MM.1S (cell line): ENCODE data around the gene REELD1.

ENCODE experiments used
- DNase-seq: peaks from one replicate; pipeline ENCODE4 v3.0.0-alpha.2; 2015
- H2AFZ ChIP-seq: fragments of 300-600 bp; sonication (generic); 2 replicates; pipeline ENCODE4 v1.6.0; 2016; ENCODE audit warnings: antibody characterized with exemption, low read length
- H3F3A ChIP-seq: fragments of 300-600 bp; sonication (generic); 2 replicates; pipeline ENCODE4 v1.6.1; 2016; ENCODE audit warnings: mild to moderate bottlenecking, antibody characterized with exemption, low read length, moderate library complexity, mixed read lengths; ENCODE audit not compliant: insufficient read depth
- H3K27ac ChIP-seq: fragments of 300-600 bp; sonication (generic); 2 replicates; pipeline ENCODE4 v1.5.1; 2016; ENCODE audit warnings: mild to moderate bottlenecking, low read length
- H3K27me3 ChIP-seq: fragments of 300-600 bp; sonication (generic); replicated peaks from 2 replicates; pipeline ENCODE4 v1.6.0; 2016; ENCODE audit warnings: low read length; ENCODE audit not compliant: insufficient read depth
- H3K36me3 ChIP-seq: fragments of 300-600 bp; sonication (generic); replicated peaks from 2 replicates; pipeline ENCODE4 v1.6.1; 2016; ENCODE audit warnings: mild to moderate bottlenecking, low read length, mixed read lengths; ENCODE audit not compliant: insufficient read depth
- H3K4me1 ChIP-seq: fragments of 300-600 bp; sonication (generic); 2 replicates; pipeline ENCODE4 v1.6.1; 2016; ENCODE audit warnings: low read length, mixed read lengths
- H3K4me2 ChIP-seq: fragments of 300-600 bp; sonication (generic); 2 replicates; pipeline ENCODE4 v1.6.0; 2016; ENCODE audit warnings: low read depth, low read length
- H3K4me3 ChIP-seq: fragments of 300-600 bp; sonication (generic); 2 replicates; pipeline ENCODE4 v1.5.1; 2016; ENCODE audit warnings: low read length, mixed read lengths
- H3K79me2 ChIP-seq: fragments of 300-600 bp; sonication (generic); 2 replicates; pipeline ENCODE4 v1.6.1; 2016; ENCODE audit warnings: mixed run types, low read length, mixed read lengths
- H3K9ac ChIP-seq: fragments of 300-600 bp; sonication (generic); 2 replicates; pipeline ENCODE4 v1.6.1; 2016; ENCODE audit warnings: low read length, mixed read lengths
- H3K9me2 ChIP-seq: fragments of 300-600 bp; sonication (generic); replicated peaks from 2 replicates; pipeline ENCODE4 v1.6.1; 2016; ENCODE audit warnings: mild to moderate bottlenecking, low read length, mixed read lengths; ENCODE audit not compliant: insufficient read depth
- H3K9me3 ChIP-seq: fragments of 300-600 bp; sonication (generic); replicated peaks from 2 replicates; pipeline ENCODE4 v1.6.1; 2016; ENCODE audit warnings: mild to moderate bottlenecking, low read length, mixed read lengths; ENCODE audit not compliant: insufficient read depth
- H4K20me1 ChIP-seq: fragments of 300-600 bp; sonication (generic); 2 replicates; pipeline ENCODE4 v1.6.1; 2016; ENCODE audit warnings: mild to moderate bottlenecking, low read length, moderate library complexity, mixed read lengths; ENCODE audit not compliant: insufficient read depth
- CTCF ChIP-seq: fragments of 300-600 bp; sonication (generic); IDR thresholded peaks from 2 replicates; pipeline ENCODE4 v1.5.1; 2016; ENCODE audit warnings: antibody characterized with exemption, low read length, mixed read lengths
- EZH2 ChIP-seq: fragments of 300-600 bp; sonication (generic); optimal IDR thresholded peaks from 2 replicates; pipeline ENCODE3; 2017; ENCODE audit warnings: low read depth, mild to moderate bottlenecking, antibody characterized with exemption, low read length, mixed read lengths
- EZH2phosphoT487 ChIP-seq: fragments of 300-600 bp; sonication (generic); IDR thresholded peaks from 2 replicates; pipeline ENCODE4 v1.6.1; 2018; ENCODE audit warnings: antibody characterized with exemption, low read length

The REELD1 gene

GRCh38 chr4:146191766-146192458 lies 22.4 kb upstream of the REELD1 start:
- no peak for DNase-seq
- H3K27ac ChIP-seq, result no peak overlapping the region
- peaks cover 7% of the 10 kb centered on the region; the same call in 1 of the 2 replicates for H3K36me3 ChIP-seq
- no peak overlapping the region for H3K4me3 ChIP-seq
- H3K9me3 ChIP-seq, result no peaks in the 10 kb centered on the region
- H4K20me1 ChIP-seq, result no peaks in the 10 kb centered on the region; the same call in 1 of the 2 replicates
- H3K27me3 ChIP-seq, result no peaks in the 10 kb centered on the region
- no peaks in the 10 kb centered on the region for H3K79me2 ChIP-seq
- H3K4me2 ChIP-seq, result no peak overlapping the region
- no peaks in the 10 kb centered on the region for H3K4me1 ChIP-seq
- no peak for TF ChIP-seq EZH2
- no peak overlapping the region for H2AFZ ChIP-seq
- no peak overlapping the region for H3K9ac ChIP-seq
- H3F3A ChIP-seq, result no peaks in the 10 kb centered on the region
- no peaks in the 10 kb centered on the region for H3K9me2 ChIP-seq

GRCh38 chr4:146193628-146194027 lies 20.7 kb upstream of the REELD1 start:
- Histone ChIP-seq H2AFZ (no peak overlapping the region), H3K9me2 (no peaks in the 10 kb centered on the region), H3K4me1 (no peaks in the 10 kb centered on the region), H3K27ac (no peak overlapping the region), H3K9me3 (no peaks in the 10 kb centered on the region), H3K9ac (no peak overlapping the region), H3K79me2 (no peaks in the 10 kb centered on the region), H3K36me3 (no peaks in the 10 kb centered on the region; the same call in 1 of the 2 replicates), H3K4me3 (no peak overlapping the region), H3K27me3 (no peaks in the 10 kb centered on the region), H3F3A (no peaks in the 10 kb centered on the region), H4K20me1 (no peaks in the 10 kb centered on the region), H3K4me2 (no peak overlapping the region)
- TF ChIP-seq CTCF (no peak), EZH2phosphoT487 (no peak), EZH2 (no peak)
- no peak for DNase-seq

- Histone ChIP-seq H3K4me1 (no peaks in the 10 kb centered on the region), H3K27me3 (no peaks in the 10 kb centered on the region), H3K36me3 (no peaks in the 10 kb centered on the region; the same call in 1 of the 2 replicates), H3K4me2 (no peak overlapping the region), H3K27ac (no peak overlapping the region), H3K9ac (no peak overlapping the region), H3K79me2 (no peaks in the 10 kb centered on the region), H4K20me1 (no peaks in the 10 kb centered on the region), H3K4me3 (no peak overlapping the region), H3K9me2 (no peaks in the 10 kb centered on the region), H3F3A (no peaks in the 10 kb centered on the region), H2AFZ (no peak overlapping the region), H3K9me3 (no peaks in the 10 kb centered on the region)
- no peak for DNase-seq
- TF ChIP-seq CTCF (no peak), EZH2phosphoT487 (no peak), EZH2 (no peak)
Observed at GRCh38 chr4:146194212-146194611, 20.1 kb upstream of the REELD1 start.

GRCh38 chr4:146202665-146203064 lies 11.7 kb upstream of the REELD1 start:
- no peaks in the 10 kb centered on the region for H4K20me1 ChIP-seq

More at GRCh38 chr4:146202665-146203064, 11.7 kb upstream of the REELD1 start:
- no peaks in the 10 kb centered on the region for H3F3A ChIP-seq
- TF ChIP-seq CTCF, result no peak
- no peak for TF ChIP-seq EZH2
- TF ChIP-seq EZH2phosphoT487, result no peak
- no peaks in the 10 kb centered on the region for H3K9me2 ChIP-seq
- H3K27me3 ChIP-seq, result no peaks in the 10 kb centered on the region
- no peaks in the 10 kb centered on the region for H3K79me2 ChIP-seq
- H3K9ac ChIP-seq, result no peak overlapping the region
- H2AFZ ChIP-seq, result no peak overlapping the region
- H3K4me1 ChIP-seq, result no peaks in the 10 kb centered on the region
- no peak for DNase-seq
- no peaks in the 10 kb centered on the region for H3K36me3 ChIP-seq
- H3K27ac ChIP-seq, result no peak overlapping the region
- H3K4me3 ChIP-seq, result no peak overlapping the region
- H3K4me2 ChIP-seq, result no peak overlapping the region
- H3K9me3 ChIP-seq, result no peaks in the 10 kb centered on the region
